Hepatocyte (in vitro differentiated cells): Measurements from ENCODE around the gene ARPC1B.

Experiments used
- EZH2 ChIP-seq: fragments of 200-600 bp; sonication (generic); IDR thresholded peaks from 2 replicates; pipeline ENCODE4 v1.6.1; 2016; ENCODE audit warnings: antibody characterized with exemption, mild to moderate bottlenecking, borderline replicate concordance
- EZH2phosphoT487 ChIP-seq: fragments of 200-600 bp; sonication (generic); IDR thresholded peaks from one replicate; pipeline ENCODE4 v1.6.1; 2018; ENCODE audit warnings: antibody characterized with exemption, mild to moderate bottlenecking, low read depth, moderate library complexity; ENCODE audit not compliant: unreplicated experiment, severe bottlenecking
- TF ChIP-seq, protein P1 (sequence below): fragments of 200-600 bp; sonication (generic); IDR thresholded peaks from 2 replicates; pipeline ENCODE4 v1.5.1; 2016; ENCODE audit warnings: antibody characterized with exemption, mild to moderate bottlenecking; ENCODE audit not compliant: poor library complexity

DNA sequence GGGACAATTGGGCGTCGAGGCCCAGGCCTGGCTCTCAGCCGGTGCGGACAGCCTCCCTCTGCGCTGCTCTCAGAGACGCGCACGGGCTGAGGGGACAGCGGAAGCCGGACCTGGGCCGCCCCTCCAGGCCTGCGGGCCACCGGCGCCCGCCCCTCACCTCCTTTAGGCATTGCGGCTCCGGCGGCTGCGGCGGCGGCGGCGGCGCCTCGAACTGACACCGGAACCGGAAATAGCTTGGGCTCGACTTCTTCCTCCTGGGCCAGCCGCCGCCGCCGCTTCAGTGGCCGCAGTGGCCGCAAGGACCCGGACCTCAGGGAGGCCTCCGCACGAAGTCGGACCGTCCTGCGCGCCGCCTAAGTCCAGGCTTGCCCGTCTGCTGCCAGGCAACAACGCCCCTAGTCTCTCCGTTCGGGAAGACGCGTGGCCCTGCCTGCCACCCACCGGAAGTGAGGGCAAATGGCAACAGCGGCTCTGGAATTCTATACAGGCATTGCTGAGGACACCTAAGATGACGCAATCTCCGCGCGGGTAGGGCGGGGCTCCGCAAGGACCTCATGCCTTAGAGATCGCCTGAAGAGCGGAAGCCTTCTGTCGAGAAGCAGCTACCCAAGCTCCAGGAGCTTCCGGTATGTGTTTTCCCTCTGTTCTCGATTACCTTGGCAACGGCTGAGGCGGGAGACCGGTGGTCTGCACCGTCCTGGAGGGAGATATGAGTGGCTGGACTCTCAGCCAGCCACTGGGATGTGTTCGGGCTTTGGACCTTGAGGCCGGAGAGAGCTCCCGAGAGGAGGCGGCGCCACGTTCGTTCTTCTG, 34.1 kb downstream of the ARPC1B start, which contains the start of the genes BUD31 and PDAP1:
- TF ChIP-seq, protein P1, sequence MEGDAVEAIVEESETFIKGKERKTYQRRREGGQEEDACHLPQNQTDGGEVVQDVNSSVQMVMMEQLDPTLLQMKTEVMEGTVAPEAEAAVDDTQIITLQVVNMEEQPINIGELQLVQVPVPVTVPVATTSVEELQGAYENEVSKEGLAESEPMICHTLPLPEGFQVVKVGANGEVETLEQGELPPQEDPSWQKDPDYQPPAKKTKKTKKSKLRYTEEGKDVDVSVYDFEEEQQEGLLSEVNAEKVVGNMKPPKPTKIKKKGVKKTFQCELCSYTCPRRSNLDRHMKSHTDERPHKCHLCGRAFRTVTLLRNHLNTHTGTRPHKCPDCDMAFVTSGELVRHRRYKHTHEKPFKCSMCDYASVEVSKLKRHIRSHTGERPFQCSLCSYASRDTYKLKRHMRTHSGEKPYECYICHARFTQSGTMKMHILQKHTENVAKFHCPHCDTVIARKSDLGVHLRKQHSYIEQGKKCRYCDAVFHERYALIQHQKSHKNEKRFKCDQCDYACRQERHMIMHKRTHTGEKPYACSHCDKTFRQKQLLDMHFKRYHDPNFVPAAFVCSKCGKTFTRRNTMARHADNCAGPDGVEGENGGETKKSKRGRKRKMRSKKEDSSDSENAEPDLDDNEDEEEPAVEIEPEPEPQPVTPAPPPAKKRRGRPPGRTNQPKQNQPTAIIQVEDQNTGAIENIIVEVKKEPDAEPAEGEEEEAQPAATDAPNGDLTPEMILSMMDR = no peak
- TF ChIP-seq EZH2 (no peak), EZH2phosphoT487 (no peak)
